Spleen (tissue), 7 donors: ENCODE results near the gene SLC19A2.

Source experiments
- POLR2A ChIP-seq, 3 donors: fragments of 450-650 bp; IDR thresholded peaks; one replicate each; pipeline ENCODE4 v1.5.1; 2017; ENCODE audit warnings: antibody characterized with exemption in 3 of 3, mild to moderate bottlenecking in 1 of 3
- TF ChIP-seq, protein P1 (sequence below), 11 experiments: fragments of 200-600 bp in 7 of 11; fragments of 450-650 bp in 4 of 11; sonication (generic) in 4 of 11; IDR thresholded peaks in 8 of 11; conservative IDR thresholded peaks in 3 of 11; 1 replicate in 7 of 11; 2 replicates in 4 of 11; pipeline versions ENCODE4 v1.4.0 to v1.8.0; 2016 to 2021; ENCODE audit warnings: antibody characterized with exemption in 11 of 11, inconsistent platforms in 4 of 11, mild to moderate bottlenecking in 1 of 11
- donor health status: DM: no; HTN: no; CAD: no; lungs with moderate emphysema.
- donor health status: DM: no; HTN: no; CAD: no.
- donor health status: DM: no; HTN: no; CAD: no.

DNA sequence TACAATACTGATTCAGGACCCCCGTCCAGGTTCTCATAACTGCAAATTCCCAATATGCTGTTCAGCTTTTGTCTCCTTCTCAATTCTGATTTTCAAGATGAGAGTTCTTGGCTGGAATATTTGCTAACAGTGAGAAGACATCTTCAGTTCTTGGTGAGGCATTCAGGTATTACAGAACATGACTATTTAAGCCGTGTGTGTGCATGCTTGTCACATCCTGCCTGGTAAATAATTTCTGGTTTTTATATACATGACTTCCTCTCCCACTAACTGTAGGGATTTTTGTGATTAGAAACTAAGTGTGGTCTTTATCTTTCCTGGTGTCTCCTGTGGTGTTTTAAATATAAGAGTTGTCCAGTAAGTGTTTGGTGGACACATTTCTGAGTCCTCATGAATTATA, 10.2 kb upstream of the SLC19A2 start:
- TF ChIP-seq, protein P1, sequence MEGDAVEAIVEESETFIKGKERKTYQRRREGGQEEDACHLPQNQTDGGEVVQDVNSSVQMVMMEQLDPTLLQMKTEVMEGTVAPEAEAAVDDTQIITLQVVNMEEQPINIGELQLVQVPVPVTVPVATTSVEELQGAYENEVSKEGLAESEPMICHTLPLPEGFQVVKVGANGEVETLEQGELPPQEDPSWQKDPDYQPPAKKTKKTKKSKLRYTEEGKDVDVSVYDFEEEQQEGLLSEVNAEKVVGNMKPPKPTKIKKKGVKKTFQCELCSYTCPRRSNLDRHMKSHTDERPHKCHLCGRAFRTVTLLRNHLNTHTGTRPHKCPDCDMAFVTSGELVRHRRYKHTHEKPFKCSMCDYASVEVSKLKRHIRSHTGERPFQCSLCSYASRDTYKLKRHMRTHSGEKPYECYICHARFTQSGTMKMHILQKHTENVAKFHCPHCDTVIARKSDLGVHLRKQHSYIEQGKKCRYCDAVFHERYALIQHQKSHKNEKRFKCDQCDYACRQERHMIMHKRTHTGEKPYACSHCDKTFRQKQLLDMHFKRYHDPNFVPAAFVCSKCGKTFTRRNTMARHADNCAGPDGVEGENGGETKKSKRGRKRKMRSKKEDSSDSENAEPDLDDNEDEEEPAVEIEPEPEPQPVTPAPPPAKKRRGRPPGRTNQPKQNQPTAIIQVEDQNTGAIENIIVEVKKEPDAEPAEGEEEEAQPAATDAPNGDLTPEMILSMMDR (IDR thresholded peaks at IDR 0.05 in 8 of 11, conservative IDR thresholded peaks at IDR 0.05 in 3 of 11), result no peak
- TF ChIP-seq POLR2A (IDR thresholded peaks at IDR 0.05), result no peak
